OCI-LY1 (cell line): ENCODE measurements around the gene SLC4A2.

ENCODE experiments used
- H2AFZ ChIP-seq: fragments of 200-600 bp; sonication (generic), shearing (Covaris generic); 2 replicates; pipeline ENCODE4 v1.6.0; 2014; ENCODE audit warnings: antibody characterized with exemption, mild to moderate bottlenecking, low read length
- H3F3A ChIP-seq: fragments of 200-600 bp; sonication (generic), shearing (Covaris generic); 2 replicates; pipeline ENCODE4 v1.6.0; 2014; ENCODE audit warnings: mild to moderate bottlenecking, antibody characterized with exemption, low read length, moderate library complexity; ENCODE audit not compliant: insufficient read depth
- H3K27ac ChIP-seq: fragments of 200-600 bp; sonication (generic); 2 replicates; pipeline ENCODE4 v1.5.1; 2014; ENCODE audit warnings: low read length, mixed run types, mild to moderate bottlenecking, low read depth; ENCODE audit not compliant: poor library complexity, severe bottlenecking
- H3K27me3 ChIP-seq: fragments of 200-600 bp; sonication (generic); 2 replicates; pipeline ENCODE4 v1.6.0; 2014; ENCODE audit warnings: antibody characterized with exemption, mild to moderate bottlenecking, low read length, moderate library complexity; ENCODE audit not compliant: insufficient read depth
- H3K36me3 ChIP-seq: fragments of 200-600 bp; sonication (generic); 2 replicates; pipeline ENCODE4 v1.6.1; 2014; ENCODE audit warnings: mild to moderate bottlenecking, antibody characterized with exemption, low read length, moderate library complexity, mixed read lengths; ENCODE audit not compliant: insufficient read depth
- H3K4me1 ChIP-seq: fragments of 200-600 bp; sonication (generic); 2 replicates; pipeline ENCODE4 v1.5.1; 2014; ENCODE audit warnings: mild to moderate bottlenecking, low read length, moderate library complexity; ENCODE audit not compliant: insufficient read depth, severe bottlenecking
- H3K4me2 ChIP-seq: fragments of 200-600 bp; sonication (generic), shearing (Covaris generic); 2 replicates; pipeline ENCODE4 v1.6.1; 2014; ENCODE audit warnings: low read length
- H3K4me3 ChIP-seq: fragments of 200-600 bp; sonication (generic); 2 replicates; pipeline ENCODE4 v1.5.1; 2014; ENCODE audit warnings: low read length, low read depth, mild to moderate bottlenecking, mixed read lengths; ENCODE audit not compliant: poor library complexity, severe bottlenecking
- H3K79me2 ChIP-seq: fragments of 200-600 bp; shearing (Covaris generic); 2 replicates; pipeline ENCODE4 v1.6.1; 2016; ENCODE audit warnings: mixed run types, low read length, mixed read lengths; ENCODE audit not compliant: insufficient read depth
- H3K9ac ChIP-seq: fragments of 200-600 bp; sonication (generic), shearing (Covaris generic); 2 replicates; pipeline ENCODE4 v1.6.1; 2014; ENCODE audit warnings: mild to moderate bottlenecking, low read length, mixed read lengths
- H3K9me2 ChIP-seq: fragments of 200-600 bp; sonication (generic), shearing (Covaris generic); 2 replicates; pipeline ENCODE4 v1.6.1; 2014; ENCODE audit warnings: low read depth, mild to moderate bottlenecking, low read length, mixed read lengths
- H3K9me3 ChIP-seq: fragments of 200-600 bp; shearing (Covaris generic); 2 replicates; pipeline ENCODE4 v1.6.1; 2014; ENCODE audit warnings: low read length, mixed read lengths
- H4K20me1 ChIP-seq: fragments of 200-600 bp; sonication (generic), shearing (Covaris generic); 2 replicates; pipeline ENCODE4 v1.6.0; 2016; ENCODE audit warnings: mild to moderate bottlenecking, low read length; ENCODE audit not compliant: insufficient read depth
- CTCF ChIP-seq: fragments of 200-600 bp; sonication (generic), shearing (Covaris generic); IDR thresholded peaks from 2 replicates; pipeline ENCODE4 v1.5.1; 2017; ENCODE audit warnings: mild to moderate bottlenecking, antibody characterized with exemption, low read length, moderate library complexity, mixed read lengths
- EZH2 ChIP-seq: fragments of 200-600 bp; sonication (generic), shearing (Covaris generic); IDR thresholded peaks from 2 replicates; pipeline ENCODE4 v1.8.0; 2017; ENCODE audit warnings: borderline replicate concordance, mixed run types, mild to moderate bottlenecking, antibody characterized with exemption, low read length, moderate library complexity, mixed read lengths

Gene SLC4A2

DNA sequence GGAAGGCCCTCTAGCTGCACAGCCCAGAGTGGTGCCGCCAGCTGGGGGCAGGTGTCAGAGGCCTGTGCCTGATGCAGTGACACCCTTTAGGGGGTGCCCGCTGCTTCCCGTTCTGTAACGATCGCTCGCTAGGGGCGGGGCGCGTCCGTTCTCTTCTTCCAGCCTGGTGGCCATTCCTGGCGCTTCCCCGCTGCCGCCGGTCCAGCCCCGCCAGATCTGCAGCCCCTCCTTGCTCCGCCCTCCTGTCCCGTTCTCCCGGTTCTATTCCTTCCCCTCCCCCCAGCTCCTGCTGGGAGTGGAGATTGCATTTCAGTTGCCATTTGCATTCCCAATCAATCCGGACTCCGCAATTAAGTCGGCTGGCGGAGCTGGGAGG is 66.1 kb downstream of the SLC4A2 start:
- no peak overlapping the region for H2AFZ ChIP-seq
- no peak overlapping the region for H3K27ac ChIP-seq
- H3K4me3 ChIP-seq: no peak overlapping the region
- no peaks in the 10 kb centered on the region for H3F3A ChIP-seq
- no peak overlapping the region for H3K9ac ChIP-seq
- H3K36me3 ChIP-seq: no peaks in the 10 kb centered on the region
- TF ChIP-seq CTCF (no peak), EZH2 (no peak)
- no peaks in the 10 kb centered on the region for H3K9me3 ChIP-seq
- no peaks in the 10 kb centered on the region for H3K9me2 ChIP-seq
- no peaks in the 10 kb centered on the region for H3K4me1 ChIP-seq
- no peaks in the 10 kb centered on the region for H4K20me1 ChIP-seq
- no peaks in the 10 kb centered on the region for H3K79me2 ChIP-seq
- H3K27me3 ChIP-seq: peaks cover 22% of the 10 kb centered on the region; the same call in 1 of the 2 replicates
- no peak overlapping the region for H3K4me2 ChIP-seq

DNA sequence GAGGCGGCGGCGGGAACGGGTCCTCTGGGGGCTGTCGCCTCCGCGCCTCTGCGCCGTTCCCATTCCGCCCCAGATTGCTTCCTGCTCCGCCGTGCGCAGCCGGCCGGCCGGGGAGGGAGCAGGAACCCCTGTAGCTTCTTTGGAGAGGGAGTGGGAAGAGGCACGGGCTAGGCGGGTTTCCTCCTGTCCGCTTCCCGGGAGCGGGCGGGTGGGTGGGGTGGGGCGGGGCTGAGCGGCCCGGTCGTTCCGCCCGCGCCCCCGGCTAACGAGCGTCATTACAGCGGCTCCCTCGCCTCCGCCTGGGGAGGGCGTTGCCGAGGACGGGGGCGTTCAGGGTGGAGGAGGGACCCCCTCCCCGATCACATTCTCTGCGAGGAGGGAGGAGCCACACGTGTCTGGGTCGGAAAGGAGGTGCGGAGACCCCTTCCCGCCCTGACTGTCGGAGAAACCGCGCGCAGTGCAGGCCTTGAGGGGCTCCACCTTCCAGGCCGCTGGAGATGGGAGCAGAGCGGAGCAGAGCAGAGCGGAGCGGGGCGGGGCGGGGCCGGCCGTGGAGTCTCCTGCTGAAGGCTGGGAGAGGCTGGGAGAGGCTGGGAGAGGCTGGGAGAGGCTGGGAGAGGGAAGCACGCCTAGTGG is 66.6 kb downstream of the SLC4A2 start:
- no peaks in the 10 kb centered on the region for H3K36me3 ChIP-seq
- H3K9ac ChIP-seq: no peak overlapping the region
- H3F3A ChIP-seq: no peaks in the 10 kb centered on the region
- TF ChIP-seq EZH2 (no peak), CTCF (no peak)
- no peaks in the 10 kb centered on the region for H3K79me2 ChIP-seq
- H3K9me3 ChIP-seq: no peaks in the 10 kb centered on the region
- no peak overlapping the region for H3K4me3 ChIP-seq
- no peak overlapping the region for H2AFZ ChIP-seq
- H3K9me2 ChIP-seq: no peaks in the 10 kb centered on the region
- no peaks in the 10 kb centered on the region for H4K20me1 ChIP-seq
- H3K27ac ChIP-seq: no peak overlapping the region
- H3K4me1 ChIP-seq: no peaks in the 10 kb centered on the region
- H3K4me2 ChIP-seq: no peak overlapping the region
- H3K27me3 ChIP-seq: peaks cover 22% of the 10 kb centered on the region; the same call in 1 of the 2 replicates
